T-helper 1 cell treated with Interleukin-12 subunit alpha and Interleukin-12 subunit beta and Interleukin-4 antibody, amounts not matched to agents 30 ng/mL and 1 ng/mL, for 36 hours (primary cell): ENCODE data around the gene BAG1. TPM values are rescaled to one million over a fixed set of nuclear protein-coding genes. Genes with fewer than 3 reads are reported as not detected.

Experiments used
- intact Hi-C: fragments of 100-400 bp; cut with micrococcal nuclease; formaldehyde crosslinking; loops from one replicate; pipeline ENCODE4 v1.15.1; 2024
- total RNA-seq: library from RNA; stranded (reverse); gene quantifications from 2 replicates; pipeline ENCODE4 v1.2.3, GENCODE V29; 2022

BAG1 gene
- total RNA-seq, 1 donor from 2014 or later: 55.4 TPM

- intact Hi-C loops: no loop called here
Observed at GRCh38 chr9:33222031-33222430, 42.5 kb downstream of the BAG1 start.

DNA sequence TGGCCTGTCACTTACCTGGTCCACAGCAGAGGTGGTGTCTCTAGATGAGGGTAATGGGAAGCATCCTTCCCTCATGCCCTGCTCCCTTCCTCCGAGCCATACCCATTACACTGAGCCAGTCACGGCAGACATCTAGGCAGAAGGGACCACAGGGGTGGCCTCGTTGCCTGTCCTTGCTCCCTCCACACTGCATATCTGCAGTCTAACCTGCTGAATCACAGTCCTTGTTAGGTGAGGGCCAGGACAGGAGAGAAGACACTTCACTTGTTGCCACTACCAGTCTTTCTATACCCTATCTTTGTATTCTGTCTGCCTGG lies 43.0 kb downstream of the BAG1 start:
- intact Hi-C loops: no loop called here

DNA sequence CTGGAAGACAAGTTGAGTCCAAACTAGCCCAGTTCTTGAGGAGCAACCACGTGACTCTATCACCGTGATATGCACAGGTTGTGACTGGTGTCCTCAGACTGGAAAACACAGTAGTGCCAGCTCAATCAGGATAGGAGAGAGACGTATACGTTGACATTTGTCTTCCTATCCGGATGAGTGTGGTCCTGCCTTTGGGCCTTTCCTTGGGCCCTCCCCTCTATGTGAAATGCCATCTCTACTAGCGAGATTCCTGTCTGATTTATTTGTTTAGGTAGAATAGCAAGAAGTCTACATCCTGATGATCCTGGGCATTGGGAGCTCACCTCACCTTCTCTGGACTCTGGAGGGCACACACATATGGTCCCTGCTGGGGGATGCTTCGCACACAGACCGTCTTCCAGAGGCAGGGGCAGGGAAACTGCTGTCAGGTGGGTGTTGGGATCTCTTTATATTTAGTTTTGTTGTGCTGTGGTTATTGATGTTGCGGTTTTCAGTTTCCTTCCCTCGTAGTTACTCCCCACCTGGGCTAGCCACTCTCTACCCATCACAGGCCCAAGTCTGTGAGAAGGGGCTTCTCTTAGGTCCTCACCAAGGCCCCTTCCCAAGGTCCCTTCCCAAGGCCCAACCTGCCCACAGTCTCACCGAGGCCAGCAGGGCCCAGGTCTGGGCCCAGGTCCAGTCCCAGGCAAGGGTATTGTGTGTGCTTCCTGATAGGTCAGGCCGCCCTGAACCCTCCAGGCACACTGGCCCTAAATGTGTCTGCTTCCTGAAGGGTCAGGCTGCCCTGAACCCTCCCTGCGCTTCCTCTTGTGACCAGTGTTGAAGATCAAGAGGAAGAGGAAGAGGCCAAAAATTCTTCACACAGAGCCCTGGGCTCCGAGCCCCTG lies 43.6 kb downstream of the BAG1 start:
- intact Hi-C loops: no loop called here

GRCh38 chr9:33211695-33212393 lies 52.7 kb downstream of the BAG1 start:
- intact Hi-C loops: no loop called here

GRCh38 chr9:33210006-33210715 lies 54.3 kb downstream of the BAG1 start:
- intact Hi-C loops: no loop called here

GRCh38 chr9:33209394-33209793 lies 55.1 kb downstream of the BAG1 start:
- intact Hi-C loops: no loop called here

DNA sequence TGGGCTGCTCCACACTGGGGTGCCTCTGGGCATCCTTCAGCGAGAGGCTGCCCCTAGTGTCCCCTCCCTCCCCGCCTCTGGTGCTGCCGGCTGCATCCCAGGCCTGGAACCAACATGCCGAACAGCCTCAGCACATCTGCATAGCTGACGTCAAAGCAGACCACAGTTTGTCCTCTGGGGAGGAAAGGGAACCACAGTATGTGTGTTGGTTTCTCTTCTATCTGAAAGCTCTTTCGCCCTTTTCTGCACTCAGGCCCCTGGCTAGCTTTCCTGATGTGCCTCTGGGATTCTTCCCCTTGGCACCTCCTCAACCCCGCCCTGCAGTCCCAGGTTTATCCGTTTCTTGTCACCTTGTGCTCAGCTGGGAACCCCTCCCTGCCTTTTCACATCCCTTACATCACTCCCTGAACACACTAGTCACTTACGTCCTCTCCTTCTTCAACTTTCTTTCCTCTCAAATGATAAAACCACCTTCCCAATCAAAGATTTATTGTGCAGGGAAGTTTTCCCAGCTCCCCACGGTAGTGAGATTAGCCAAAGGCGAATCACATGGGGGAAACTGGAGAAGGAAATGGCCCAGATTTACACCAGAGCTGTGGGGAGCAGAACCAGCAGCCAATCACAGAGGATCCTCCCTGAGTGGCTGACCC lies 61.8 kb downstream of the BAG1 start:
- intact Hi-C loops: loop anchor here (2.0 kb wide), 1 partner anchor 36 kb away; the partner anchor contains the start of gene B4GALT1

Other genes with a start within 250 kb of the BAG1 start
- gene DNAJA1, start 239.4 kb downstream of the BAG1 start, total RNA-seq: 221 and 224 TPM in 2 replicates
- 24.7 and 25.1 TPM in 2 replicates for gene SMU1, start 188.0 kb downstream of the BAG1 start, total RNA-seq
- gene B4GALT1, start 97.4 kb downstream of the BAG1 start, total RNA-seq: 60.9 and 63.5 TPM in 2 replicates
- gene SPINK4, start 24.5 kb downstream of the BAG1 start, total RNA-seq: not detected in 2 replicates
- 74.9 and 84.2 TPM in 2 replicates for gene CHMP5, start 341 bp upstream of the BAG1 start, total RNA-seq
- 40.9 and 44.2 TPM in 2 replicates for gene NFX1, start 25.8 kb upstream of the BAG1 start, total RNA-seq
- gene AQP7, start 137.9 kb upstream of the BAG1 start, total RNA-seq: 0.27 and 0.54 TPM in 2 replicates
- gene AQP3, start 182.9 kb upstream of the BAG1 start, total RNA-seq: 163 and 165 TPM in 2 replicates
- 51.2 and 51.4 TPM in 2 replicates for gene NOL6, start 209.2 kb upstream of the BAG1 start, total RNA-seq